Measurements from ENCODE around the gene COQ4.
A peak's percentile ranks its signal among the peaks of the same experiment; 100 is the strongest.

Gene COQ4

DNA sequence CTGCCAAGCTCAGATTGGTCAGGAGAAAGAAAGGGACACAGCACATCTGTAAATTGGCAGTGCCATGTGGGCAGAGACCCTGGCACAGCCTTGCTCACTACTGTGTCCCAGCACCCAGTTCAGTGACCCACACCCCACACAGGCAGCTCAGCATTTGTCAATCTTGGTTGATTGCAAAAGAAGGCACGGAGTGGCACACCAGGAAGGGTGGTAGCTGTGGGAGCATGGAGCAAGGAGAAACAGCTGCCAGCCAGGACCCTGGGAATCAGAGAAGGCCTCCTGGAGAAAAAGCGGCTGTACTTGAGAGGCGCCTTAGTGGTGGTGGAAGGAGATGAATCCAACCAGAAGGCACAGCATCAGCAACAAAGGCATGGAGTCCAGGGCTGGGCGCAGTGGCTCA is 21.2 kb downstream of the COQ4 start:
- no peaks in the 10 kb centered on the region for H3K27me3 Mint-ChIP-seq
- no peak overlapping the region for H3K27ac Mint-ChIP-seq
- peaks cover 12% of the 10 kb centered on the region for H3K4me1 Mint-ChIP-seq (ENCODE audit: low read depth)

DNA sequence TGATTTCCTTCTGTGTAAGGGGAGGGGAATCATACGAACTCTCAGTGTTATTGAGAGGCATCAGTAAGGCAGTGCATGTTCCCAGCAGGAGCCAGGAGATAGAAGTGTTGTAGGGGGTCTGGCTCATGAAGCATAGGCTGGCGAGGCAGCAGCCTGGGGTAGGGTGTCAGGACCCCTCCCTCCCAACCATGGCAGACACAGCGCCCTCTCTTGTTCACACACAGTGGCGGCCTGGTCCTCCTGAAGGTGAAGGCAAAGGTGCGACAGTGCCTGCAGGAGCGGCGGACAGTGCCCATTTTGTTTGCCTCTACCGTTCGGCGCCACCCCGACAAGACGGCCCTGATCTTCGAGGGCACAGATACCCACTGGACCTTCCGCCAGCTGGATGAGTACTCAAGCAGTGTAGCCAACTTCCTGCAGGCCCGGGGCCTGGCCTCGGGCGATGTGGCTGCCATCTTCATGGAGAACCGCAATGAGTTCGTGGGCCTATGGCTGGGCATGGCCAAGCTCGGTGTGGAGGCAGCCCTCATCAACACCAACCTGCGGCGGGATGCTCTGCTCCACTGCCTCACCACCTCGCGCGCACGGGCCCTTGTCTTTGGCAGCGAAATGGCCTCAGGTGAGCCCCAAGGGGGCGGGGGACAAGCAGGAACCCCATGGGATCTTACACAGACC is 22.4 kb downstream of the COQ4 start:
- H3K36me3 Mint-ChIP-seq (ENCODE audit: low read depth): peaks cover 84% of the 10 kb centered on the region
- H3K4me1 Mint-ChIP-seq (ENCODE audit: low read depth): peaks cover 6% of the 10 kb centered on the region
- no peak overlapping the region for H3K27ac Mint-ChIP-seq
- no peak overlapping the region for H3K4me3 Mint-ChIP-seq
- no peaks in the 10 kb centered on the region for H3K27me3 Mint-ChIP-seq
- H3K9me3 Mint-ChIP-seq: no peaks in the 10 kb centered on the region
- DNase-seq: no peak

More for the DNA sequence above, 21.2 kb downstream of the COQ4 start:
- Mint-ChIP-seq H3K4me3 (no peak overlapping the region), H3K9me3 (no peaks in the 10 kb centered on the region), H3K36me3 (ENCODE audit: low read depth) (peaks cover 73% of the 10 kb centered on the region)
- DNase-seq: no peak

DNA sequence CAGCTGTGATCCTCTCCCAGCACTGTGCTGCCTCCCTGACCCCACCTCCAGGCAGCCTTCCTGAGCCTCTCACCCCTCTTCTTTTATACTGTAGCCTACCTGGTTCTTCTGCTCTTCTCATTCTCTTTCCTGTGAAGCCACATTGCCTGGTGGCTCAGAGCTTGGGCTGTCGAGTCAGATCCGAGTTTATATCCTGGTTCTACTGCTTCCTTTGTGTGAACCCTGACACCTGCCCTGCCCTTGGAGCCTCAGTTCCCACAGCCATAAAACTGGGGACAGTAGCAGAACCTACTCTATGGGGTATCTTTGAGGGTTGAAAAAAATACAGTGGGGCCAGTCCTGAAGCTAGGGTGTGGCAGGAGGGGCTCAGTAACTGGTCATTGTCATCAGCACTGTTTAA is 26.5 kb downstream of the COQ4 start:
- Mint-ChIP-seq H3K27me3 (no peaks in the 10 kb centered on the region), H3K36me3 (ENCODE audit: low read depth) (peaks cover 86% of the 10 kb centered on the region), H3K4me1 (ENCODE audit: low read depth) (no peaks in the 10 kb centered on the region), H3K9me3 (no peaks in the 10 kb centered on the region), H3K4me3 (no peak overlapping the region), H3K27ac (no peak overlapping the region)
- no peak for DNase-seq

DNA sequence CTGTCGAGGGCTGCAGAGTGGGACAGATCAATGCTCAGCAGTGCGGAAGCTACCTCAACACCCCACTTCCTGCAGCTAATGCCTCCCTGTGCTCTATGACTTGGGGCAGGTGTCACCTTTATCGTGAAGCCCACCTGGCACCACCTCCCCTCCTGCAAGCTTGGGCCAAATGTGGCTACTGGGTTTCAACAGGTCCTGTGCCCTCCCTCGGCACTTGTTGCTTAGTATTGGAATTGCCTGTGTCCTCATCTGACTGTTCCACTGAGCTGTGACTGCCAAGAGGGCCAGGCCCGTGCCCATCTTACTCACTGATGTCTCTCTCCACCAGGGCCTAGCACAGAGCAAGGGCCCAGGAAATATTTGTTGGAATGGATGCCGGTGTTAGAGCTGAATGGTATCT is 27.1 kb downstream of the COQ4 start:
- H3K4me1 Mint-ChIP-seq (ENCODE audit: low read depth): no peaks in the 10 kb centered on the region
- no peak for DNase-seq
- no peaks in the 10 kb centered on the region for H3K9me3 Mint-ChIP-seq
- H3K27me3 Mint-ChIP-seq: no peaks in the 10 kb centered on the region
- no peak overlapping the region for H3K27ac Mint-ChIP-seq
- no peak overlapping the region for H3K4me3 Mint-ChIP-seq
- H3K36me3 Mint-ChIP-seq (ENCODE audit: low read depth): peaks cover 83% of the 10 kb centered on the region

DNA sequence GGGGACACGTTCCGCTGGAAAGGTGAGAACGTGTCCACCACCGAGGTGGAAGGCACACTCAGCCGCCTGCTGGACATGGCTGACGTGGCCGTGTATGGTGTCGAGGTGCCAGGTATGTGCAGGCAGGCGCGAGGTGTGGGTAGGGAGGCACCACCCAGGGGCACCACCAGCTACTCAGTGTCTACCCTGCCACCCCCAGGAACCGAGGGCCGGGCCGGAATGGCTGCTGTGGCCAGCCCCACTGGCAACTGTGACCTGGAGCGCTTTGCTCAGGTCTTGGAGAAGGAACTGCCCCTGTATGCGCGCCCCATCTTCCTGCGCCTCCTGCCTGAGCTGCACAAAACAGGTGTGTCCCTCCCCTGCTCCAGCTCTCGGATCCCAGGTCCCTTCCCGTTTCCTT is 32.8 kb downstream of the COQ4 start:
- Mint-ChIP-seq H3K27me3 (no peaks in the 10 kb centered on the region), H3K4me1 (ENCODE audit: low read depth) (no peaks in the 10 kb centered on the region), H3K27ac (no peak overlapping the region), H3K36me3 (ENCODE audit: low read depth) (peaks cover 60% of the 10 kb centered on the region), H3K9me3 (no peaks in the 10 kb centered on the region), H3K4me3 (no peak overlapping the region)
- DNase-seq: no peak

DNA sequence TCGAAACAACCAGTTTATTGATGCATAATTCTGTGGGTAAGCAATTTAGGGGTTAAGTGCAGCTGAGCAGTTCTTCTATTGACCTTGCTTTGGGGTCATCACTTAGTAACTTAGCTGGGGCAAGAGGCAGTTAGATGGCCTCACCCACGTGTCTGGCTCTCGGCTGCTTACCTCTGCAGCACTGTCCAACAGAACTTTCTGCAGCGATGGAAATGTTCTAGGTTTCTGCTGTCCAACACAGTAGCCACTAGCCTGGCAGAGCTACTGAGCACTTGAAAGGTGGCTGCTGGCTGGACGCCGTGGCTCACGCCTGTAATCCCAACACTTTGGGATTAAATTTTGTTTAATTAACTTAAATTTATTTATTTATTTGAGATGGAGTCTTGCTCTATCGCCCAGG is 35.5 kb downstream of the COQ4 start:
- H3K36me3 Mint-ChIP-seq (ENCODE audit: low read depth): peaks cover 51% of the 10 kb centered on the region
- peaks cover 12% of the 10 kb centered on the region for H3K4me1 Mint-ChIP-seq (ENCODE audit: low read depth)
- no peak for DNase-seq
- no peaks in the 10 kb centered on the region for H3K27me3 Mint-ChIP-seq
- no peak overlapping the region for H3K27ac Mint-ChIP-seq
- no peak overlapping the region for H3K4me3 Mint-ChIP-seq
- no peaks in the 10 kb centered on the region for H3K9me3 Mint-ChIP-seq

DNA sequence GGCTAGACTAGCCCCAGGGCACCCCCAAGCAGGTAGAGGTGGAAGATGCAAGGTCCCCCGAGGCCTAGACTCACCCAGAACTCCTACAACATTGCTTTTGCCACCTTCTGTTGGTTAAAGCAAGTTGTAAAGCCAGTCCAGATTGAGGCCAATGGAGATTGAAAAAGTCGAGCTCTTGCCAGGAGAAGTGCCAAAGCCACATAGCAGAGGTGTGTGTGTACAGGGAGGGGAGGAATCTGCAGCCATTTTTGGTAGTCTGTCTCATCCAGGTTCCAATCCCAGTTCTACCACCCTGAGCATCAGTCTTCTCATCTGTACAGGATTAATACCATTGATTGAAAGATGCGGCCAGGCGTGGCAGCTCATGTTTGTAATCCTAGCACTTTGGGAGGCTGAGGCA is 36.2 kb downstream of the COQ4 start:
- H3K4me1 Mint-ChIP-seq (ENCODE audit: low read depth): peaks cover 12% of the 10 kb centered on the region
- H3K4me3 Mint-ChIP-seq: no peak overlapping the region
- H3K9me3 Mint-ChIP-seq: no peaks in the 10 kb centered on the region
- no peak overlapping the region for H3K27ac Mint-ChIP-seq
- DNase-seq: no peak
- H3K36me3 Mint-ChIP-seq (ENCODE audit: low read depth): peaks cover 45% of the 10 kb centered on the region
- no peaks in the 10 kb centered on the region for H3K27me3 Mint-ChIP-seq

DNA sequence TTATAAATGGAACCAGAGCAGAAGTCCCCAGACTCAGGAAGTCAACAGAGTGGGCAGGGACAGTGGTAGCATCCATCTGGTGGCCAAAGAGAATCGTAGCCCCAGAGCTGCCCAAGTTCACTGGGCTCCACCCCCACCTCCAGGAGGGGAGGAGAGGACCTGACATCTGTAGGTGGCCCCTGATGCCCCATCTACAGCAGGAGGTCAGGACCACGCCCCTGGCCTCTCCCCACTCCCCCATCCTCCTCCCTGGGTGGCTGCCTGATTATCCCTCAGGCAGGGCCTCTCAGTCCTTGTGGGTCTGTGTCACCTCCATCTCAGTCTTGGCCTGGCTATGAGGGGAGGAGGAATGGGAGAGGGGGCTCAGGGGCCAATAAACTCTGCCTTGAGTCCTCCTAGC is 38.2 kb downstream of the COQ4 start:
- H3K36me3 Mint-ChIP-seq (ENCODE audit: low read depth): peaks cover 33% of the 10 kb centered on the region
- peaks cover 3% of the 10 kb centered on the region for H3K27me3 Mint-ChIP-seq
- peak overlapping the region; percentile 67 for H3K27ac Mint-ChIP-seq
- H3K4me3 Mint-ChIP-seq: no peak overlapping the region
- no peak for DNase-seq
- H3K9me3 Mint-ChIP-seq: no peaks in the 10 kb centered on the region
- H3K4me1 Mint-ChIP-seq (ENCODE audit: low read depth): peaks cover 17% of the 10 kb centered on the region

DNA sequence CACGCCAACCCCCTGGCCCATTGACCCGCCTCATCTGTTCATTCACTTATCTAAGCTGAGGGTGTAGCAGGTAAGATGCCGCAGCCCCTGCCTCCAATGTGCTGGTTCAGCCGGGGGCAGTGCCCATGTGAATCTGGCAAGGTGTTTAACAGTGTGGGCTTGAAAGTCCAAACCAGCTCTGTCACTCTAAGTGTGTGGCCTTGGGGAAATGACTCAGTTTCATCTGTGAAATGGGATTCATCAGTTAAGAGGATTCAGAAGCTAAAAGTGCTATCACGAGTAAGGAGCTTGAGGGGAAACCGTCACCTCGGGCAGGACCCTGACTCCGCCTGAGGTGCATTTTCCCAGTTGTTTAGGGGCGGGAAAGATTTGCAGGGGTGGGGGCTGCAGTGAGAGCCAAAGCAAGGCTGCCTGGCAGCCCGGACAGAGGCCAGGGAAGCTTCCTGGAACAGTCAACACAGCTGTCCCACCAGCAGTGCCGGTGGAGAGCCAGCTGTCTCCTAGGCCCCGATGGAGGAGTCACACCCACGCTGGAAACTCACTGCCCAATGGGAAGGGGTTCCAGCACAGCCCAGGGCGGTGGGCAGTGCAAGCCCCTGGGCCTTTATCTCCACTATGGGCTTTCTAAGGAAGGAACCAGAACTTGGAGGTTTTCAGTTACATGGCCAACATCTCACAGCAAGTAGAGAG is 38.8 kb downstream of the COQ4 start:
- H3K4me1 Mint-ChIP-seq (ENCODE audit: low read depth): peaks cover 17% of the 10 kb centered on the region
- peaks cover 27% of the 10 kb centered on the region for H3K36me3 Mint-ChIP-seq (ENCODE audit: low read depth)
- no peak for DNase-seq
- no peaks in the 10 kb centered on the region for H3K9me3 Mint-ChIP-seq
- peaks cover 3% of the 10 kb centered on the region for H3K27me3 Mint-ChIP-seq
- peak overlapping the region; percentile 67 for H3K27ac Mint-ChIP-seq
- peak overlapping the region; percentile 70 for H3K4me3 Mint-ChIP-seq

DNA sequence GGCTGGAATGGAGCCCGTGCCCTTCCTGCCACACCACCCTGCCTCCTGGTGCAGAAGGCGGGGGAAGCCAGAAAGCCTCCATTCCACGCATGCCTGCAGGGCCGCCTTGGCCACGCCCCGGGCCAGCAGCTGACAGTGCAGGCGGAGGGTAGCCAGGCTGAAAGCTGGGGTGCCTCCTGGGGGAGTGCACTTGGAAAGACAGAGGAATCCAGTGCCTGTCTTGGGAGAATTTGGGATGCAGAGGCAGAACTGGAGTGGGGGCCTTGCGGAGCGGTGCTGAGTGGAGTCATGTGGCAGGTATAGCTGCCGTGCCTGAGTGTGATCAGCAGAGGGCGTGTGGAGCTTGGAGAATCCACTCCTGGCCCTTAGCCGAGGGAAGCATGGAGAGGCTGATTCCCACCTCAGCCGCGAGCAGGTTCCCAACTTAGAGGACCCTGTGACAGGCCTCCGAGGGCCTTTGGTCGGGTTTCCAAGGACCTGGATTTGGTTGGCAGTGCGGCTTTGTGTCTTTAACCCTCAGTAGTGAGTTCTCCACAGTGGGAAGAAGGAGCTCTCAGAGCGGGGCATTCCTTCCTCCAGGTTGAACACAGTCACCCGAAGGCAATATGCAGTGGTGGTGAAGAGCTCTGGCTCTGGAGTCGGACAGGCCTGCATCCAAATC is 39.5 kb downstream of the COQ4 start:
- peak overlapping the region; percentile 70 for H3K4me3 Mint-ChIP-seq
- H3K27ac Mint-ChIP-seq: peak overlapping the region; percentile 67
- H3K9me3 Mint-ChIP-seq: no peaks in the 10 kb centered on the region
- H3K4me1 Mint-ChIP-seq (ENCODE audit: low read depth): peaks cover 17% of the 10 kb centered on the region
- DNase-seq: peak; percentile 81
- H3K27me3 Mint-ChIP-seq: peaks cover 3% of the 10 kb centered on the region
- peaks cover 27% of the 10 kb centered on the region for H3K36me3 Mint-ChIP-seq (ENCODE audit: low read depth)

DNA sequence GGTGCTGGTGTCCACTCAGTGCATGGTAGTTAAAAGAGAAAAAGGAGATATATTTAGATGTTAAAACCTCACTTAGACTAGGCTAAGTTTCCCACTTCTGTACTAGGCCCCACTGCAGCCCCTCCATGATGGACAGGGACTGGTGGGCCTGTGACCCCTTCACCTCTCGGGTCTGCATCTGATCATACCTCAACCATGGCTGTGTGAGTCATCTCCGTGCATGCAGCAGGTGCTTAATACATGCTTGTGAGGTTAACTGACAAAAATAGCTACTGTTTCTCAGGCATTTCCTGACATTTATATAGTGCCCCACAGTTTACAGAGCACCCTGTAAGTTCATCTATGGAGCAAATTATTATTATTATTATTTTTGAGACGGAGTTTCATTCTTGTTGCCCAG is 40.1 kb downstream of the COQ4 start:
- Mint-ChIP-seq H3K9me3 (no peaks in the 10 kb centered on the region), H3K27ac (peak overlapping the region; percentile 22), H3K4me1 (ENCODE audit: low read depth) (peaks cover 17% of the 10 kb centered on the region), H3K36me3 (ENCODE audit: low read depth) (peaks cover 20% of the 10 kb centered on the region), H3K27me3 (peaks cover 3% of the 10 kb centered on the region), H3K4me3 (no peak overlapping the region)
- no peak for DNase-seq

DNA sequence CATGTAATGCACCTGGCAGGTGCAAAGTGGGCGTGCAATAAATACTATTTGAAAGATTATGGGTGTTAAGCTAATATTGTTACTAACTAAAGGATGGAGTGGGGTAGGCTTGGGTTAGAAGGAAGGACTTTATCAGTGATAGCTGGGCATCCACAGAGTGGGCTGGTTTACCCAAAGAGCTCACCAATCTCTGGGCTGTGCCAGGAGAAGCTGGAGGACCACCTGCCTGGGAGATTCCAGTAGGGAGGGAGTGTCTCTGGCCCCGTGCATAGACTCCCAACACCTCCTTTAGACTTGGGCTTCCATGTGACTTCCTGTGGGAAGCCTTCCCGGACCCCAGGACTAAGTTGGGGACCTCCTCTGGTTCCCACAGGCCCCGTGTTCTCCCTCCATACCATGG is 42.9 kb downstream of the COQ4 start:
- H3K9me3 Mint-ChIP-seq: no peaks in the 10 kb centered on the region
- no peak for DNase-seq
- H3K36me3 Mint-ChIP-seq (ENCODE audit: low read depth): peaks cover 7% of the 10 kb centered on the region
- H3K4me3 Mint-ChIP-seq: no peak overlapping the region
- peak overlapping the region; percentile 10 for H3K27ac Mint-ChIP-seq
- peaks cover 3% of the 10 kb centered on the region for H3K27me3 Mint-ChIP-seq
- H3K4me1 Mint-ChIP-seq (ENCODE audit: low read depth): peaks cover 23% of the 10 kb centered on the region

DNA sequence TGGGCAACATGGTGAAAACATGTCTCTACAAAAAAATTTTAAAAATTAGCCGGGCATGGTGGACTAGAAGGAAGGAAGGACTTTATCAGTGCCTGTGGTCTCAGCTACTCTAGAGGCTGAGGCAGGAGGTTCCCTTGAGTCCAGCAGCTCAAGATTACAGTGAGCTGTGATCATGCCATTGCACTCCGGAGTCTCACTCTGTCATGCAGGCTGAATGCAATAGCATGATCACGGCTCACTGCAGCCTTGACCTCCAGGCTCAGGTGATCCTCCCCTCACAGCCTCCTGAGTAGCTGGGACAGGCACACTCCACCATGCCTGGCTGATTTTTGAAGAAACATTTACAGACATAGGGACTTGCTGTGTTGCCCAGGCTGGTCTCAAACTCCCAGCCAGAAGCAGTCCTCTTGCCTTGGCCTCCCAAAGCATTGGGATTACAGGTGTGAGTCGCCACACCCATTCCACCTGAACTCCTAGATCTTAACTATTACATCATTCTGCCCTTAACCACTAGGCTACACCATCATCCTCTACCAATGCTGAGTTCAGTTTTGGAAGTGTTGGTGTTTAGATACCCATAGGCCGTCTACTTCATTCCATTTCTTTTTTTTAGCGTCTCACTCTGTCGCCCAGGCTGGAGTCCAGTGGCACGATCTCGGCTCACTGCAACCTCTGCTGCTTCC is 46.5 kb downstream of the COQ4 start:
- DNase-seq: no peak
- peaks cover 3% of the 10 kb centered on the region for H3K27me3 Mint-ChIP-seq
- no peaks in the 10 kb centered on the region for H3K9me3 Mint-ChIP-seq
- no peak overlapping the region for H3K27ac Mint-ChIP-seq
- H3K4me3 Mint-ChIP-seq: no peak overlapping the region
- peaks cover 33% of the 10 kb centered on the region for H3K36me3 Mint-ChIP-seq (ENCODE audit: low read depth)
- H3K4me1 Mint-ChIP-seq (ENCODE audit: low read depth): peaks cover 33% of the 10 kb centered on the region

DNA sequence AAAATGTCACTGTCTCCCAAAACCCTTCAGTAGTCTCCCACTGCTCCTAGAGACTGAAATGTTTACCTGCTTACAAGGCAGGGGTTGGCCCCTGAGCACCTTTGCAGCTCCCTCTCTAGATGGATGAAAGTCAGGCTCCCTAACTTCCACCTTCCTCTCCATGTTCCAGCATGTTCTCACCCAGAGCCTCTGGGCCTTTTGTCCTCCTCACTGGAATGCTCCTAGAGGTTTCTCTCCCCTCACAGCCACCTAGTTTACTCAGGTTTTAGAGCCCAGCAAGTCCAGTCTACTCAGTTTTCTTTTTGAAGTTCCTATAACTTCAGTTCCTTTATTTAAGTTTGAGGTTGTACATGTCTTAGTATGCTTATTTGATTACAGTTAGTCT is 47.7 kb downstream of the COQ4 start:
- H3K27ac Mint-ChIP-seq: peak overlapping the region; percentile 97
- peaks cover 43% of the 10 kb centered on the region for H3K36me3 Mint-ChIP-seq (ENCODE audit: low read depth)
- H3K4me3 Mint-ChIP-seq: peak overlapping the region; percentile 99
- no peak for DNase-seq
- no peaks in the 10 kb centered on the region for H3K9me3 Mint-ChIP-seq
- peaks cover 35% of the 10 kb centered on the region for H3K4me1 Mint-ChIP-seq (ENCODE audit: low read depth)
- peaks cover under 1% of the 10 kb centered on the region for H3K27me3 Mint-ChIP-seq

Measured in activated T-cell treated with anti-CD3 and anti-CD28 coated beads, Interleukin-2, amount 50 U/mL, for 24 hours (primary cell).